Omental fat pad (tissue), 4 donors: ENCODE data around the gene CFAP46. TPM values are rescaled to one million over a fixed set of nuclear protein-coding genes. Genes with fewer than 3 reads are reported as not detected.
"Not testable (repeated sequence)": the region's sequence is repeated elsewhere in the genome, so short reads cannot be mapped to it uniquely, and the experiment has no call there.

Experiments
- ATAC-seq: fragments of 150-250 bp; one replicate; pipeline ENCODE4 v1.9.1; 2016; ENCODE audit warnings: mild to moderate bottlenecking, moderate library complexity; ENCODE audit not compliant: low FRiP score
- DNase-seq: peaks from one replicate; pipeline ENCODE4 v3.0.0-alpha.2; 2019; ENCODE audit warnings: low spot score
- total RNA-seq, 4 donors: library from RNA; depleted of rRNA; stranded (reverse); fragments of >200 nt; gene quantifications; one replicate each; pipeline ENCODE4 v1.1.0, GENCODE V29; 2016
- TF ChIP-seq, protein P1 (sequence below), 3 donors: fragments of 450-650 bp; IDR thresholded peaks; one replicate each; pipeline ENCODE4 v1.5.1; 2016 to 2017; ENCODE audit warnings: antibody characterized with exemption in 3 of 3, mild to moderate bottlenecking in 3 of 3, moderate library complexity in 2 of 3

CFAP46 gene
- total RNA-seq, 4 donors from 2014 or later = 0.24 to 0.37 TPM; not detected in 2

DNA sequence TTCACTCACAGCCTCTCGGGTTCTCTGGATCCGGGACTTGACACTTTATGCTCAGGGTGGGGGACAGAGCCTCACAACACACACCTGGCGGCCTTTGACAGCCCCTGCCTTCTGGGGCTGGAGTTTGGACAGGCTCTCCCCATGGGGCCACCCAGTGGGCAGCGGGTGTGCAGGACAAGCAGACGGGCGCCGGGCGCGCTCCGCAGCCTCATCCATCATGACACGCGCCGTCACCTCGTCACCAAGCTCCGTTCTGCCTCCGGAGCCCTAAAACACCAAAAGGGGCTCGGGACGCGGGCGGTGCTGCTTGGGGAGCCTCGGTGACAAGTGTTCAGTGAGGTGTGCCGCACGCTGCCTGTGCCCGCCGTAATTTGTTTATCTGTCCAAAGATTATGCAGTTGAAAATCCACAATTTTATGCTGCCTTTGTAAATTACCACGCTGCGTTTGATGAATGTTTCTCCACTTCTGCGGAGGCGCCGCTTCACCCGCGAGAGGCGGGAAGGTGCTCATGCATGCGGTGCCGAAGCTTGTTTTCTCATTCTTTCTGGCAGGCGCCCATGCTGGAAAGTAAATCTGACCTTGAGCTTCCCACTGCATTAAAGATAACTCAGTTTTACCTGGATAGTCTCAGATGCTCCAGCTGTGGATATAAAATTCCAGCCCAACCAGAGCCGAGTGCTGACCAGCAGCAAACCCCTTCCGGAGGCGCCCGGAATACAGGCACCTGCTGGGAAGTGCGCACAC, 162.6 kb downstream of the CFAP46 start:
- TF ChIP-seq, protein P1, sequence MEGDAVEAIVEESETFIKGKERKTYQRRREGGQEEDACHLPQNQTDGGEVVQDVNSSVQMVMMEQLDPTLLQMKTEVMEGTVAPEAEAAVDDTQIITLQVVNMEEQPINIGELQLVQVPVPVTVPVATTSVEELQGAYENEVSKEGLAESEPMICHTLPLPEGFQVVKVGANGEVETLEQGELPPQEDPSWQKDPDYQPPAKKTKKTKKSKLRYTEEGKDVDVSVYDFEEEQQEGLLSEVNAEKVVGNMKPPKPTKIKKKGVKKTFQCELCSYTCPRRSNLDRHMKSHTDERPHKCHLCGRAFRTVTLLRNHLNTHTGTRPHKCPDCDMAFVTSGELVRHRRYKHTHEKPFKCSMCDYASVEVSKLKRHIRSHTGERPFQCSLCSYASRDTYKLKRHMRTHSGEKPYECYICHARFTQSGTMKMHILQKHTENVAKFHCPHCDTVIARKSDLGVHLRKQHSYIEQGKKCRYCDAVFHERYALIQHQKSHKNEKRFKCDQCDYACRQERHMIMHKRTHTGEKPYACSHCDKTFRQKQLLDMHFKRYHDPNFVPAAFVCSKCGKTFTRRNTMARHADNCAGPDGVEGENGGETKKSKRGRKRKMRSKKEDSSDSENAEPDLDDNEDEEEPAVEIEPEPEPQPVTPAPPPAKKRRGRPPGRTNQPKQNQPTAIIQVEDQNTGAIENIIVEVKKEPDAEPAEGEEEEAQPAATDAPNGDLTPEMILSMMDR (IDR thresholded peaks at IDR 0.05) = no peak
- DNase-seq (no peak), ATAC-seq (no peak)

DNA sequence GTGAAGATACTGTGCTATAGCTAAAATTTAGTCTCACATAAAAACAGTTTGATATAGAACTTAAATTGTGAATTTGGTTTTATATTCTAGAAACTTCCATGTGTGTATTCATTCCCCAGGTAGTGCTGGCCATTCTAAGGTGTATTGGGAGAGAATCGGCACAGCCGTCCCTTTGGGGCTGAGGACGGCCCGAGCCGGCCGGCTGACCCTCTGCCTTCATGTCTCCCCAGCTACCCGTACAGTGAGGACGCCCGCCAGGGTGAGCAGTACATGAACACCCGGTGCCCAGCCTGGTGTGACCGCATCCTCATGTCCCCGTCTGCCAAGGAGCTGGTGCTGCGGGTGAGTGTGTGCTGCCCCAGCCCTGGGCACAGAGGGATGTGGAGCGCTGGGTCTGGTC, 164.9 kb downstream of the CFAP46 start:
- ATAC-seq (no peak), DNase-seq (no peak)
- TF ChIP-seq, protein P1 (IDR thresholded peaks at IDR 0.05) = no peak

DNA sequence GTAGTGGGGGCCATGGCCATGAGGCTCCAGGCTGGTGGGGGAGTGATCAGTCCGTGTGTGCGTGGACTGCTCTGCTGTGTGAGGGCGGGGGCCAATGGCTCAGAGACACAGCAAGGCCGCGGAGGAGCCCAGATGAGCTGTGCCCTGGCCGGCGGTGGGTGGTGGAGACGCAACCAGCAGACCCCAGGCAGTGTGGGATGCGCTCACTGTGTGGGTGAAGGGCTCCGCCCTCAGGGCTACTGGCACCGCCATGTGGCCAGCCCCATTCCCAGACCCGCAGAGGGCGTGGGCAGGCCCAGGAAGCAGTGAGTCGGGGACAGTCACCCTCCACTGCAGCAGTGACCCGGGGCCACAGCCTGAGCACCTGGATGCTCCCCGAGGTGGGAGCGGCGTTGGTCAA, 165.5 kb downstream of the CFAP46 start:
- TF ChIP-seq, protein P1 (IDR thresholded peaks at IDR 0.05) = no peak
- DNase-seq (no peak), ATAC-seq (no peak)

DNA sequence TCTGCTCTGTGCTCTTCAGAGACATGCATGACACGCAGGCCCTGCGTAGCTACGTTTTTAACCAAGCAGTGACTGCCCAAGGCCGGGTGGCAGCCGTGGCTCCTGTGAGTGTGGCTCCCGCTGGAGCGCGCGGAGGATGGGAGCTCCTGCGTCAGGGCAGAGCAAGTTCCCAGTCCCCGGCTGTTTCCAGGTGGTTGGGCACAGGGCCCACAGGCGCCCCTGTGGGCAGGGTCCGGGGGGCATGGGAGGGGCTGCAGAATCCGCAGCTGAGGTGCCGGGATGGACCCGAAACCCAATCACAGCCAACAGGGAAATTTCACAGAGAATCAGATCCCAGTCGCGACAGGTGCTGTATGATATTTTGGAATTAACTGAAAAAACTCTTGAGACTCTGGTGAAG, 166.2 kb downstream of the CFAP46 start:
- ATAC-seq (no peak), DNase-seq (no peak)
- TF ChIP-seq, protein P1 (IDR thresholded peaks at IDR 0.05) = no peak

DNA sequence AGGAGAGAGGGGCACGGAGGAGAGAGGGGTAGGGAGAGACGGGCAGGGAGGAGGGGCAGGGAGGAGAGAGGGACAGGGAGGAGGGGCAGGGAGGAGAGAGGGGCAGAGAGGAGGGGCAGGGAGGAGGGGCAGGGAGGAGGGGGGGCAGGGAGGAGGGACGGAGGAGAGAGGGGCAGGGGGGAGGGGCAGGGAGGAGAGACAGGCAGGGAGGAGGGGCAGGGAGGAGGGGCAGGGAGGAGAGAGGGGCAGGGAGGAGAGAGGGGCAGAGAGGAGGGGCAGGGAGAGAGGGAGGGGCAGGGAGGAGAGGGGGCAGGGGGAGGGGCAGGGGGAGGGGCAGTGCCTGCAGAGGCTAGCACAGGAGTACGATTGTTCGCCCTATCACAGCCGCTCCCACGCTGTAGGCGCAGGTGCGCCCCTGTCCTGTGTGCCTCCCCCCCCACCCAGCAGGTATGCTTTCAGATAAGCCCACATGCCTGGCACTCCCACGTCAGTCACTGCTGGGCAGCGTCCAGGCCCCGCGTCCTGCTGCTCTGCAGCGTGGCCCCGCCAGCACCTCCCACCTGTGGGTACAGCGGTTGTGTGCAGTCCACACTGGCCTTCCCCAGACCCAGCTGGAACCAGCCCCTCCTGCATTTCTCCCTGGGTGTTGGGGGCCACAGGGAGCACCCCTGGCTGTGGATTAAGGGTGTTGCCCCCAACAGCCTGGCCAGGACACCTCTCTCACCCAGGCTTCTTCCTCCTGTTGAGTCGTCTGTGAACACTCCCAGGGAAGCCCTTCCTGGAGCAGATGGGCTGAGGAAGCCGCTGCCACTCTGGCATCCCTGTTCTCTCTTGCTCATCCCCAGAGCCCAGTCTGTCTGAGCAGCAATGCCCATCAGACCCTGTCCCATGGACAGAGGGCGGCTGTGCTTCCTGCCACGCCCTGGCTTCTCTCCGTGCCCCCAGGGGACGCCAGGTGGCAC, 167.2 kb downstream of the CFAP46 start:
- no peak for ATAC-seq
- TF ChIP-seq, protein P1 (IDR thresholded peaks at IDR 0.05) = no peak

DNA sequence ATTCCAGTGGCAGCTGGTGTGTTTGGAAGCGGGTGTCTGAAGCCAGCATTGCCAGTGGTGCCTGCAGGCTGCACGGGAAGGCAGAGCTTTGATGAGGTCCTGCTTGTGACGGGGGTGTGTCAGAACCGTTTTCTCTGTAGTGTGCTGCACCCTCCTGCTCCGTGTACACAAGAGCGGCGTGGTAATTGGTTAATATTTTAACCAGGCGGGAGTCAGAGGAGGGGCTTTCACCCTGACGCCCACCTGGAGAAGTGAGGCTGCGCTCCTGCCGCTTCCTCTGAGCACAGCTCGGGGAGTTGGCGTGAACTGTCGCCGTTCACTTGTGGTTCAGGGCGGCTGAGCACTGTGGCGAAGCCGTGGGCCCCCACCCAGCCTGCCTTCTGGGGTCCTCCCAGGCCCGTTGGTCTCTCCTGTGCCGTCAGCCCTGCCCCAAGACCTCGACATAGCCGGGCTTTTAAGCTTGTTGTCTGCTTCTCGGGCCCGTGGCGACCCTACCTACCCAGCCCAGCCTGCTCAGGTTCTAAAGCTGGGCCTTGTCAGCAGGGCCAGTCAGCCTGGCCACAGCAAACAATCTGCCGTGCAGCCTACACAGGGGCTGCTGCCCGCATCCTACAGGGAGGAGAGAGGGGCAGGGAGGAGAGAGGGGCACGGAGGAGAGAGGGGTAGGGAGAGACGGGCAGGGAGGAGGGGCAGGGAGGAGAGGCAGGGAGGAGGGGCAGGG, 168.0 kb downstream of the CFAP46 start:
- no peak for ATAC-seq
- DNase-seq = no peak

More for the DNA sequence above, 167.2 kb downstream of the CFAP46 start:
- no peak for DNase-seq

DNA sequence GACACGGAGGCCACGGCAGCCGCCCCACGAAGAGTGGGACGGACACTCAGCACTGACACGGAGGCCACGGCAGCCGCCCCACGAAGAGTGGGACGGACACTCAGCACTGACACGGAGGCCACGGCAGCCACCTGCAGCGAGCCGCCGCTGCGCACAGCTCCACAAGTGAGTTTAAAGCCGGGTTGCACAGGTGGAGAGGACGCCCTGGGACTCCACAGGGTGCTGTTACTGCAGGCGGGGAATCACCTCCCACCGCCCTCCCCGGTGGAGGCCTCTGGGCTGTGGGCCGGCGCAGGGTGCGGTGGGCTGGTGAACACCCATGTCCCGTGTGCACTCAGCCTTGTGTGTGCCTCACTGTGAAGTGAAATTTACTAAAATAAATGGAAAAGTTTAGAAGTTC, 169.6 kb downstream of the CFAP46 start:
- DNase-seq, ATAC-seq: not testable (repeated sequence)

More for the DNA sequence above, 168.0 kb downstream of the CFAP46 start:
- TF ChIP-seq, protein P1 (IDR thresholded peaks at IDR 0.05) = no peak
